ENCODE data around the gene RBM38. TPM values are rescaled to one million over a fixed set of nuclear protein-coding genes. Genes with fewer than 3 reads are reported as not detected.

The RBM38 gene
- total and polyA plus RNA-seq, 2 of the 13 experiments (the other 11 are each of a cell fraction or from before 2014, with no cell fraction given): 24.2 to 34.2 TPM

GRCh38 chr20:57378646-57379262 lies 12.4 kb upstream of the RBM38 start:
- H4K20me1 ChIP-seq (ENCODE audit: insufficient read depth, low read length): 0 out of 2 replicates have a peak, but pooled peaks cover 4% of the 10 kb centered on the region
- CTCF ChIA-PET (ENCODE audit: low intra/inter-chr PET ratio, low total read pairs): no interaction called here
- 97% methylated on average over 4 of the region's 4 CpGs for WGBS (ENCODE audit: low lambda C conversion rate)
- POLR2A ChIA-PET: no interaction called here
- H3K27me3 ChIP-seq (ENCODE audit: control insufficient read depth in 1 of 2, insufficient read depth in 2 of 2, low read length in 2 of 2): no peaks in the 10 kb centered on the region
- peaks cover 45 to 58% of the 10 kb centered on the region in 2 experiments for H3K36me3 ChIP-seq (replicated peaks in 1 of 2; ENCODE audit: control insufficient read depth in 1 of 2, insufficient read depth in 2 of 2, low read length in 2 of 2)
- no peaks in the 10 kb centered on the region for H3K79me2 ChIP-seq (ENCODE audit: insufficient read depth, low read length)
- DNase-seq (ENCODE audit: low spot score) (no peak), FAIRE-seq (no peak), ATAC-seq (no peak)
- H3K4me2 ChIP-seq (ENCODE audit: low read depth, low read length): no peak overlapping the region
- H3K9ac ChIP-seq (ENCODE audit: insufficient read depth, low read depth, low read length): no peak overlapping the region
- H3K9me3 ChIP-seq (ENCODE audit: low read length): no peaks in the 10 kb centered on the region
- no peak for TF ChIP-seq HNF4A (CRISPR knock-in tag; IDR thresholded peaks at IDR 0.05)
- TF ChIP-seq ZNF326 (CRISPR knock-in tag; IDR thresholded peaks at IDR 0.05; ENCODE audit: borderline replicate concordance): no peak
- TF ChIP-seq RAD51 (IDR thresholded peaks at IDR 0.05; ENCODE audit: borderline replicate concordance): no peak
- no peak for TF ChIP-seq ISX (CRISPR knock-in tag; conservative IDR thresholded peaks at IDR 0.05)
- TF ChIP-seq SOX13 (IDR thresholded peaks at IDR 0.05): no peak
- TF ChIP-seq SOX13 (CRISPR knock-in tag; conservative IDR thresholded peaks at IDR 0.05 in 1 of 2, IDR thresholded peaks at IDR 0.05 in 1 of 2): no peak
- peak; percentile 77 for TF ChIP-seq RBM22 (optimal IDR thresholded peaks at IDR 0.05; ENCODE audit: low read length)
- no peak for TF ChIP-seq ZNF749 (CRISPR knock-in tag; IDR thresholded peaks at IDR 0.05; ENCODE audit: borderline replicate concordance)
- no peak overlapping the region for H2AFZ ChIP-seq (ENCODE audit: low read length)
- intact Hi-C loops (cut with micrococcal nuclease; ENCODE audit: unreplicated experiment): no loop called here
- no peak overlapping the region for H3K4me3 ChIP-seq (replicated peaks in 1 of 3; ENCODE audit: insufficient read depth in 1 of 3, low read depth in 2 of 3, low read length in 3 of 3)
- H3K27ac ChIP-seq (ENCODE audit: extremely low read length, insufficient read depth, low read length): no peak overlapping the region
- in situ Hi-C loops (cut with HindIII; ENCODE audit: extremely low pct_ligation_motif_present, low pct_unique_long_range_greater_than_20kb): loop anchor here (25.0 kb wide), 1 partner anchor 834 kb away; no protein-coding TSS in a partner anchor
- BruUV-seq (replicated peaks): no TSS peak
- H3K4me1 ChIP-seq (ENCODE audit: insufficient read depth, low read length): no peaks in the 10 kb centered on the region

GRCh38 chr20:57379263-57379647 lies 11.9 kb upstream of the RBM38 start:
- POLR2A ChIA-PET: no interaction called here
- CTCF ChIA-PET (ENCODE audit: low intra/inter-chr PET ratio, low total read pairs): interaction anchor here (5.2 kb wide), 1 partner anchor 115 kb away, joined by 127 read pairs; no protein-coding TSS in a partner anchor
- H3K9ac ChIP-seq (ENCODE audit: insufficient read depth, low read depth, low read length): no peak overlapping the region
- no TSS peak for BruUV-seq (replicated peaks)
- H3K9me3 ChIP-seq (ENCODE audit: low read length): no peaks in the 10 kb centered on the region
- H3K4me1 ChIP-seq (ENCODE audit: insufficient read depth, low read length): no peaks in the 10 kb centered on the region
- ATAC-seq: no peak
- no peak for DNase-seq (ENCODE audit: low spot score)
- H3K27ac ChIP-seq (ENCODE audit: extremely low read length, insufficient read depth, low read length): no peak overlapping the region
- H3K79me2 ChIP-seq (ENCODE audit: insufficient read depth, low read length): no peaks in the 10 kb centered on the region
- FAIRE-seq: no peak
- no peaks in the 10 kb centered on the region for H3K27me3 ChIP-seq (ENCODE audit: control insufficient read depth in 1 of 2, insufficient read depth in 2 of 2, low read length in 2 of 2)
- intact Hi-C loops (cut with micrococcal nuclease; ENCODE audit: unreplicated experiment): no loop called here
- WGBS (ENCODE audit: low lambda C conversion rate): 98% methylated on average over 5 of the region's 5 CpGs
- no peak overlapping the region for H2AFZ ChIP-seq (ENCODE audit: low read length)
- TF ChIP-seq AGO1 (IDR thresholded peaks at IDR 0.05; ENCODE audit: low read depth, low read length, poor library complexity, severe bottlenecking): no peak
- no peak for TF ChIP-seq HNRNPUL1 (IDR thresholded peaks at IDR 0.05; ENCODE audit: low read depth, low read length)
- TF ChIP-seq ATF6 (CRISPR knock-in tag; conservative IDR thresholded peaks at IDR 0.05): no peak
- 0 out of 4 replicates have a peak, but pooled peaks of 1 of the 2 experiments have one; percentile 21 for TF ChIP-seq POLR2A (IDR thresholded peaks at IDR 0.05; ENCODE audit: insufficient read depth in 1 of 2, low read depth in 2 of 2, low read length in 2 of 2)
- peak; percentile 15 for TF ChIP-seq RBM22 (optimal IDR thresholded peaks at IDR 0.05; ENCODE audit: low read length)
- no peak for TF ChIP-seq PRMT3 (CRISPR knock-in tag; IDR thresholded peaks at IDR 0.05; ENCODE audit: borderline replicate concordance, low read depth)
- TF ChIP-seq MTERF4 (CRISPR knock-in tag; IDR thresholded peaks at IDR 0.05): no peak
- H3K4me2 ChIP-seq (ENCODE audit: low read depth, low read length): no peak overlapping the region
- in situ Hi-C loops (cut with HindIII; ENCODE audit: extremely low pct_ligation_motif_present, low pct_unique_long_range_greater_than_20kb): loop anchor here (25.0 kb wide), 1 partner anchor 833 kb away; no protein-coding TSS in a partner anchor
- H3K36me3 ChIP-seq (replicated peaks in 1 of 2; ENCODE audit: control insufficient read depth in 1 of 2, insufficient read depth in 2 of 2, low read length in 2 of 2): peaks cover 42 to 54% of the 10 kb centered on the region in 2 experiments
- H4K20me1 ChIP-seq (ENCODE audit: insufficient read depth, low read length): 0 out of 2 replicates have a peak, but pooled peaks cover 4% of the 10 kb centered on the region
- H3K4me3 ChIP-seq (replicated peaks in 1 of 3; ENCODE audit: insufficient read depth in 1 of 3, low read depth in 2 of 3, low read length in 3 of 3): no peak overlapping the region
